ENCODE results near the gene PRKCZ.

PRKCZ gene

DNA sequence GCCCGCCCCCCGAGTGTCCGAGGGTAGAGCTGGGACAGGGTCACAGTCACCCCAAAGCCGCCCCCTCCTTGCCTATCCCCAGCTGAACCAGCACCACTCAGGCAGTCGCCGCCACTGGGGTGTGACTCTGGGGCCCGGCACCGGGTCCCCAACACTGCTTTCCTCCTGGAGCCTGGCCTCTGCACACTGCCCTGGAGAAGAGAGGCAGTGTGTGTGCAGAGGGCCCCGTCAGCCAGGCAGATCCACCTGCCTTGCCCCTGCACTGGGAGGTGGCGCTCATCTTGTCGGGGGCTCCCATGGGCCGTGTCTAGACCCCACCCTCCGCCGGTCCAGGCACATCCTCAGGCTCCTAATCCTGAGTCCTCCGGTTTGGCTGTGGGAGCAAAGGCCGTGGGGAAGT, 128.7 kb downstream of the PRKCZ start:
- TF ChIP-seq, protein P1, sequence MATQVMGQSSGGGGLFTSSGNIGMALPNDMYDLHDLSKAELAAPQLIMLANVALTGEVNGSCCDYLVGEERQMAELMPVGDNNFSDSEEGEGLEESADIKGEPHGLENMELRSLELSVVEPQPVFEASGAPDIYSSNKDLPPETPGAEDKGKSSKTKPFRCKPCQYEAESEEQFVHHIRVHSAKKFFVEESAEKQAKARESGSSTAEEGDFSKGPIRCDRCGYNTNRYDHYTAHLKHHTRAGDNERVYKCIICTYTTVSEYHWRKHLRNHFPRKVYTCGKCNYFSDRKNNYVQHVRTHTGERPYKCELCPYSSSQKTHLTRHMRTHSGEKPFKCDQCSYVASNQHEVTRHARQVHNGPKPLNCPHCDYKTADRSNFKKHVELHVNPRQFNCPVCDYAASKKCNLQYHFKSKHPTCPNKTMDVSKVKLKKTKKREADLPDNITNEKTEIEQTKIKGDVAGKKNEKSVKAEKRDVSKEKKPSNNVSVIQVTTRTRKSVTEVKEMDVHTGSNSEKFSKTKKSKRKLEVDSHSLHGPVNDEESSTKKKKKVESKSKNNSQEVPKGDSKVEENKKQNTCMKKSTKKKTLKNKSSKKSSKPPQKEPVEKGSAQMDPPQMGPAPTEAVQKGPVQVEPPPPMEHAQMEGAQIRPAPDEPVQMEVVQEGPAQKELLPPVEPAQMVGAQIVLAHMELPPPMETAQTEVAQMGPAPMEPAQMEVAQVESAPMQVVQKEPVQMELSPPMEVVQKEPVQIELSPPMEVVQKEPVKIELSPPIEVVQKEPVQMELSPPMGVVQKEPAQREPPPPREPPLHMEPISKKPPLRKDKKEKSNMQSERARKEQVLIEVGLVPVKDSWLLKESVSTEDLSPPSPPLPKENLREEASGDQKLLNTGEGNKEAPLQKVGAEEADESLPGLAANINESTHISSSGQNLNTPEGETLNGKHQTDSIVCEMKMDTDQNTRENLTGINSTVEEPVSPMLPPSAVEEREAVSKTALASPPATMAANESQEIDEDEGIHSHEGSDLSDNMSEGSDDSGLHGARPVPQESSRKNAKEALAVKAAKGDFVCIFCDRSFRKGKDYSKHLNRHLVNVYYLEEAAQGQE (IDR thresholded peaks at IDR 0.05; ENCODE audit: insufficient replicate concordance, low read depth) = no peak
- TF ChIP-seq, protein P2, sequence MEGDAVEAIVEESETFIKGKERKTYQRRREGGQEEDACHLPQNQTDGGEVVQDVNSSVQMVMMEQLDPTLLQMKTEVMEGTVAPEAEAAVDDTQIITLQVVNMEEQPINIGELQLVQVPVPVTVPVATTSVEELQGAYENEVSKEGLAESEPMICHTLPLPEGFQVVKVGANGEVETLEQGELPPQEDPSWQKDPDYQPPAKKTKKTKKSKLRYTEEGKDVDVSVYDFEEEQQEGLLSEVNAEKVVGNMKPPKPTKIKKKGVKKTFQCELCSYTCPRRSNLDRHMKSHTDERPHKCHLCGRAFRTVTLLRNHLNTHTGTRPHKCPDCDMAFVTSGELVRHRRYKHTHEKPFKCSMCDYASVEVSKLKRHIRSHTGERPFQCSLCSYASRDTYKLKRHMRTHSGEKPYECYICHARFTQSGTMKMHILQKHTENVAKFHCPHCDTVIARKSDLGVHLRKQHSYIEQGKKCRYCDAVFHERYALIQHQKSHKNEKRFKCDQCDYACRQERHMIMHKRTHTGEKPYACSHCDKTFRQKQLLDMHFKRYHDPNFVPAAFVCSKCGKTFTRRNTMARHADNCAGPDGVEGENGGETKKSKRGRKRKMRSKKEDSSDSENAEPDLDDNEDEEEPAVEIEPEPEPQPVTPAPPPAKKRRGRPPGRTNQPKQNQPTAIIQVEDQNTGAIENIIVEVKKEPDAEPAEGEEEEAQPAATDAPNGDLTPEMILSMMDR (IDR thresholded peaks at IDR 0.05; ENCODE audit: insufficient read depth, low read length) = no peak
- TF ChIP-seq POLR2AphosphoS5 (IDR thresholded peaks at IDR 0.05; ENCODE audit: low read depth) (no peak), GABPA (IDR thresholded peaks at IDR 0.05; ENCODE audit: low read depth) (no peak), SPI1 (IDR thresholded peaks at IDR 0.05; ENCODE audit: borderline replicate concordance, low read depth) (no peak)
- H3K27ac ChIP-seq (replicated peaks) = no peak overlapping the region
- no peak for DNase-seq (ENCODE audit: low read depth in 1 of 2, low spot score in 1 of 2)

DNA sequence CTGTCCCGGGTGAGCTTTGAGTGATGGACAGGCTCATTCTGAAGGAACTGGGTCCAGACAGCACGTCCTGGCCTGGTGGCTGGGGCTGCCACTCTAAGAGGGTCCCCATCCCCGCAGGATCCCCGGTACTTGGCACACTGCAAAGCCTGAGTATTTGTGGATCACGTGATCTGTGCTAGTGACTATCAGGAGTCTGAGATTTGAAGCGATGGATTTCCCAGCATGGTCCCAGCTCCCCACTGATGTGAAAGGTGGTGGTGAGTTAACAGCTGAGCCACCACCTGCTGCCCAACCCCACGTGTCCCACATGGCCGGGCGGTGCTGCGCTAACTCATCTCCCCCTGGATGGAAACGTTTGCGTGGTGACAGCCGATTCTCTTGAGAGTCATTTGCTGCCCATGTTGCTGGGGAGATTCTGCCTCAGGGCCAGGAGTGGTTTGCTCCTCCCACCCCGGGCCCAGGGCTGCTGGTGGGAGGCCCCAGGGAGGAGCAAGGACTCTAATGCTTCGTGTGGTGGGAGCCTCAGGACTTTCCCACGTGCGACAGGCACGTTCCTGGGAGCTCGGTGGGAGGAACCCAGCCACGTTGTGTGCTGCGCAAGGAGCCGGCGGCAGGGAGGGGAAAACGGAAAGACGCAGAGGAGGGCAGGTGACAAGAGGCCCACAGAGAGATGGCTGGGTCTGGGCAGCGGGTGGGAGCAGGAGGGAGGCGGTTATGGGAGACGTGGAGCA, 129.2 kb downstream of the PRKCZ start:
- DNase-seq (ENCODE audit: low read depth in 1 of 2, low spot score in 1 of 2) = no peak
- no peak for TF ChIP-seq POLR2AphosphoS5 (IDR thresholded peaks at IDR 0.05; ENCODE audit: low read depth)
- TF ChIP-seq SPI1 (IDR thresholded peaks at IDR 0.05; ENCODE audit: borderline replicate concordance, low read depth) = no peak
- no peak for TF ChIP-seq GABPA (IDR thresholded peaks at IDR 0.05; ENCODE audit: low read depth)
- TF ChIP-seq, protein P2 (IDR thresholded peaks at IDR 0.05; ENCODE audit: insufficient read depth, low read length) = no peak
- TF ChIP-seq, protein P1 (IDR thresholded peaks at IDR 0.05; ENCODE audit: insufficient replicate concordance, low read depth) = no peak
- H3K4me3 ChIP-seq (replicated peaks; ENCODE audit: insufficient read depth, low read length) = no peak overlapping the region
- no peaks in the 10 kb centered on the region for H3K27me3 ChIP-seq (ENCODE audit: insufficient read depth, poor library complexity, severe bottlenecking)
- H3K27ac ChIP-seq (replicated peaks) = no peak overlapping the region

More for the DNA sequence above, 128.7 kb downstream of the PRKCZ start:
- no peaks in the 10 kb centered on the region for H3K27me3 ChIP-seq (ENCODE audit: insufficient read depth, poor library complexity, severe bottlenecking)
- H3K4me3 ChIP-seq (replicated peaks; ENCODE audit: insufficient read depth, low read length) = no peak overlapping the region

DNA sequence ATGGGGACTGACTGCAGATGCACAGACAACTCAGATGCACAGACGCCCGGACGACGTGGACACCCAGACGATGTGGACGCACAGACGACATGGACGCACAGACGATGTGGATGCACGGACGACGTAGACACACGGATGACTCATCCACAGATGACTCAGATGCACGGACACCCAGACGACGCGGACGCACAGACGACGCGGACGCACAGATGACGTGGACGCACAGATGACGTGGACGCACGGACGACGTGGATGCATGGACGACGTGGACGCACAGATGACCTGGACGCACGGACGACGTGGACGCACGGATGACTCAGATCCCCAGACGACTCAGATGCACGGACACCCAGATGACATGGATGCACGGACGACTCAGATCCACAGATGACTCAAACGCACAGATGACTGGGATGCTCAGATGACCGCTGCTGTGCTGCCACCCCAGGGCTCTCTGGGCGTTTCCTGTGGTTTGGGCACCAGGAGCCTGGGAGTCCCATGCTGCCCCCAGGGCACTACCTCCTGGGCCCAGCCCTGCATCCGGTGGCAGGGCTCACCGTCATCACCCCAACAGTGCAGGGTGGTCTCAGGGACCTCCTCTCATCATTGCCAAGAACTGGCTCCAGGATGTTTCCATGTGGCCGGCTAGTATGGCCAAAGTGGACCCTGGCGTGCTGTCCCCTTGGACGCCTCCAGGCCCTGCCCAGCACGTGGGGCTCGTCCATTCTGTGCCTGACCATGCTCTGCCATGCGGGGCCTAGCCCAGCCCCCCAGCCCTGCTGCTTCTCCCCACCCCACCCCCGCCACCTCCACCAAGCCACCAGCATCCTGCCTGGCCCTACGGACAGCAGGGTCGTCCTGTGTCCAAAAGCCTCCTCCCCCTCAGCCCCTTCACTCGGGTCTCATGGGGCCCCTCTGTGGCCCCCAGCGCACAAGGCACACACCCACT, 130.4 kb downstream of the PRKCZ start:
- no peak for DNase-seq (ENCODE audit: low read depth in 1 of 2, low spot score in 1 of 2)
- no peak overlapping the region for H3K27ac ChIP-seq (replicated peaks)
- no peak overlapping the region for H3K4me3 ChIP-seq (replicated peaks; ENCODE audit: insufficient read depth, low read length)
- no peaks in the 10 kb centered on the region for H3K27me3 ChIP-seq (ENCODE audit: insufficient read depth, poor library complexity, severe bottlenecking)
- TF ChIP-seq, protein P1 (IDR thresholded peaks at IDR 0.05; ENCODE audit: insufficient replicate concordance, low read depth) = no peak
- no peak for TF ChIP-seq GABPA (IDR thresholded peaks at IDR 0.05; ENCODE audit: low read depth)
- TF ChIP-seq, protein P2 (IDR thresholded peaks at IDR 0.05; ENCODE audit: insufficient read depth, low read length) = no peak
- TF ChIP-seq SPI1 (IDR thresholded peaks at IDR 0.05; ENCODE audit: borderline replicate concordance, low read depth) = no peak
- TF ChIP-seq POLR2AphosphoS5 (IDR thresholded peaks at IDR 0.05; ENCODE audit: low read depth) = no peak

Data from HL-60 (cell line).